ENCODE data around the gene NTRK3. TPM values are rescaled to one million over a fixed set of nuclear protein-coding genes. Genes with fewer than 3 reads are reported as not detected.

NTRK3 gene
- total and polyA plus RNA-seq, 2 of the 8 experiments (the other 6 are each of a cell fraction or from before 2014, with no cell fraction given), result 4.5 to 6.8 TPM

GRCh38 chr15:88125576-88125975, 131.0 kb downstream of the NTRK3 start:
- Histone ChIP-seq H2BK12ac (ENCODE audit: low read depth, low read length) (no peak overlapping the region), H3K9ac (replicated peaks in 1 of 4; ENCODE audit: extremely low read depth in 1 of 4, low read depth in 3 of 4, low read length in 3 of 4) (no peak overlapping the region), H2AFZ (ENCODE audit: low read length) (no peak overlapping the region), H3K4me2 (ENCODE audit: insufficient read depth in 1 of 2, low read depth in 2 of 2, low read length in 2 of 2) (no peak overlapping the region), H2BK20ac (ENCODE audit: low read length) (no peak overlapping the region), H3K4me1 (replicated peaks in 1 of 4; ENCODE audit: control insufficient read depth in 3 of 4, insufficient read depth in 4 of 4, low read length in 3 of 4) (peaks cover 0 to 3% (median 1%) of the 10 kb centered on the region in 4 experiments; a peak in 3 of 7 replicates), H3K4me3 (ENCODE audit: extremely low read depth in 1 of 4, insufficient read depth in 2 of 4, low read depth in 3 of 4, low read length in 4 of 4) (no peak overlapping the region), H3K4ac (replicated peaks; ENCODE audit: insufficient read length, low read depth, low read length) (no peak overlapping the region), H3K23ac (ENCODE audit: insufficient read length) (no peak overlapping the region), H3K56ac (replicated peaks; ENCODE audit: insufficient read length, low read depth, low read length) (no peak overlapping the region), H3K27ac (ENCODE audit: low read depth, low read length) (no peak overlapping the region), H3K27me3 (replicated peaks in 1 of 4; ENCODE audit: control insufficient read depth in 3 of 4, extremely low read depth in 1 of 4, insufficient read depth in 3 of 4, low read length in 3 of 4) (no peaks in the 10 kb centered on the region), H4K5ac (ENCODE audit: insufficient read length, low read depth, low read length) (no peak overlapping the region), H2BK15ac (ENCODE audit: low read length) (no peak overlapping the region), H3K23me2 (ENCODE audit: low read depth, low read length) (no peaks in the 10 kb centered on the region), H2BK120ac (replicated peaks; ENCODE audit: low read depth, low read length) (no peak overlapping the region), H3K79me1 (ENCODE audit: low read depth, low read length) (no peaks in the 10 kb centered on the region), H3K36me3 (ENCODE audit: control insufficient read depth in 2 of 4, insufficient read depth in 4 of 4, low read length in 3 of 4) (no peaks in the 10 kb centered on the region), H2AK5ac (ENCODE audit: low read depth, low read length) (no peak overlapping the region), H4K8ac (ENCODE audit: extremely low read depth, insufficient read depth, low read length) (no peak overlapping the region), H4K91ac (replicated peaks; ENCODE audit: insufficient read length, low read length) (no peak overlapping the region), H2BK5ac (ENCODE audit: low read depth, low read length) (no peak overlapping the region), H4K20me1 (replicated peaks in 1 of 2; ENCODE audit: control insufficient read depth in 1 of 2, insufficient read depth in 2 of 2, low read length in 2 of 2) (no peaks in the 10 kb centered on the region), H3K14ac (ENCODE audit: insufficient read length) (no peak overlapping the region), H3K18ac (ENCODE audit: extremely low read depth, low read length) (no peak overlapping the region), H3K9me3 (ENCODE audit: insufficient read depth in 2 of 2, low read depth in 1 of 2, low read length in 1 of 2) (no peaks in the 10 kb centered on the region), H3K79me2 (ENCODE audit: control insufficient read depth in 1 of 2, insufficient read depth in 2 of 2, low read length in 2 of 2) (no peaks in the 10 kb centered on the region)
- POLR2A ChIA-PET (ENCODE audit: partially characterized antibody), result no interaction called here
- WGBS, 2 experiments (ENCODE audit: extremely low coverage in 1 of 2, insufficient coverage in 1 of 2, insufficient read length in 1 of 2, insufficient replicate concordance in 2 of 2, low coverage in 1 of 2, low lambda C conversion rate in 2 of 2, missing lambda C conversion rate in 1 of 2), result 91% methylated on average over 7 of the region's 7 CpGs; no CpG with 5 or more reads in 1 of the 2 experiments
- FAIRE-seq (no peak), DNase-seq (ENCODE audit: low read depth in 1 of 2, low spot score in 2 of 2) (no peak)
- CTCF ChIA-PET (ENCODE audit: partially characterized antibody), result interaction anchor here (0.9 to 1.5 kb wide), 2 partner anchors 9 to 15 kb away, joined by 3 to 4 read pairs; no protein-coding TSS in a partner anchor
- TF ChIP-seq, protein P1, sequence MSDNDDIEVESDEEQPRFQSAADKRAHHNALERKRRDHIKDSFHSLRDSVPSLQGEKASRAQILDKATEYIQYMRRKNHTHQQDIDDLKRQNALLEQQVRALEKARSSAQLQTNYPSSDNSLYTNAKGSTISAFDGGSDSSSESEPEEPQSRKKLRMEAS (IDR thresholded peaks at IDR 0.05), result no peak
- TF ChIP-seq POU5F1 (IDR thresholded peaks at IDR 0.05; ENCODE audit: low read depth, low read length) (no peak), CHD1 (IDR thresholded peaks at IDR 0.05; ENCODE audit: low read depth, low read length) (no peak), JUND (IDR thresholded peaks at IDR 0.05; ENCODE audit: low read length) (no peak), NANOG (IDR thresholded peaks at IDR 0.05; ENCODE audit: insufficient read depth, low read depth, low read length, poor library complexity, severe bottlenecking) (no peak), HDAC6 (IDR thresholded peaks at IDR 0.05; ENCODE audit: low read depth, low read length) (no peak), FOSL1 (IDR thresholded peaks at IDR 0.05; ENCODE audit: insufficient read depth, low read depth, low read length) (no peak), SP1 (IDR thresholded peaks at IDR 0.05; ENCODE audit: low read depth, low read length) (no peak), CREB1 (IDR thresholded peaks at IDR 0.05) (no peak), EZH2 (IDR thresholded peaks at IDR 0.05; ENCODE audit: low read depth, low read length, severe bottlenecking) (no peak), EGR1 (IDR thresholded peaks at IDR 0.05; ENCODE audit: borderline replicate concordance, low read depth, low read length) (no peak), KDM4A (IDR thresholded peaks at IDR 0.05; ENCODE audit: low read depth, low read length, severe bottlenecking) (no peak), GTF2F1 (IDR thresholded peaks at IDR 0.05; ENCODE audit: borderline replicate concordance, low read depth, low read length) (no peak), SP2 (IDR thresholded peaks at IDR 0.05; ENCODE audit: low read length) (no peak)
